Nephron progenitor cell (in vitro differentiated cells): Measurements from ENCODE around the gene PDZD7.

Source experiments
- DNase-seq: peaks from one replicate; pipeline ENCODE4 v3.0.0; 2021
- H3K27ac Mint-ChIP-seq: 2 replicates; pipeline ENCODE4 v1.8.0; 2021; ENCODE audit warnings: mild to moderate bottlenecking, moderate library complexity, mixed read lengths
- H3K27me3 Mint-ChIP-seq: 2 replicates; pipeline ENCODE4 v1.8.0; 2021; ENCODE audit warnings: mild to moderate bottlenecking, low read depth, mixed read lengths; ENCODE audit not compliant: poor library complexity
- H3K36me3 Mint-ChIP-seq: 2 replicates; pipeline ENCODE4 v1.8.0; 2021; ENCODE audit warnings: low read depth, mixed read lengths
- H3K4me1 Mint-ChIP-seq: 2 replicates; pipeline ENCODE4 v1.8.0; 2021; ENCODE audit warnings: mixed read lengths
- H3K4me3 Mint-ChIP-seq: 2 replicates; pipeline ENCODE4 v1.8.0; 2021; ENCODE audit warnings: mild to moderate bottlenecking, moderate library complexity, mixed read lengths
- H3K9me3 Mint-ChIP-seq: 2 replicates; pipeline ENCODE4 v1.8.0; 2021; ENCODE audit warnings: mild to moderate bottlenecking, moderate library complexity, mixed read lengths
- CTCF ChIP-seq: fragments of 200-600 bp; sonication (generic); IDR thresholded peaks from 2 replicates; pipeline ENCODE4 v1.5.0; 2021; ENCODE audit warnings: antibody characterized with exemption

PDZD7 gene

GRCh38 chr10:101027106-101027720, 3.7 kb downstream of the PDZD7 start:
- Mint-ChIP-seq H3K4me3 (peak overlapping the region; percentile 63), H3K27ac (peak overlapping the region; percentile 94), H3K27me3 (peaks cover 31% of the 10 kb centered on the region), H3K9me3 (no peaks in the 10 kb centered on the region), H3K4me1 (peaks cover 64% of the 10 kb centered on the region), H3K36me3 (no peaks in the 10 kb centered on the region)
- TF ChIP-seq CTCF = no peak
- DNase-seq = no peak

- Mint-ChIP-seq H3K4me1 (peaks cover 55% of the 10 kb centered on the region), H3K36me3 (no peaks in the 10 kb centered on the region), H3K9me3 (no peaks in the 10 kb centered on the region), H3K27me3 (peaks cover 48% of the 10 kb centered on the region), H3K4me3 (no peak overlapping the region), H3K27ac (no peak overlapping the region)
- no peak for TF ChIP-seq CTCF
- DNase-seq = no peak
Observed at GRCh38 chr10:101022967-101023705, 7.8 kb downstream of the PDZD7 start.

GRCh38 chr10:101021692-101022251, 9.2 kb downstream of the PDZD7 start:
- Mint-ChIP-seq H3K27ac (no peak overlapping the region), H3K27me3 (peaks cover 61% of the 10 kb centered on the region)

GRCh38 chr10:101021239-101021638, 9.7 kb downstream of the PDZD7 start:
- Mint-ChIP-seq H3K27me3 (peaks cover 67% of the 10 kb centered on the region), H3K36me3 (no peaks in the 10 kb centered on the region), H3K27ac (no peak overlapping the region), H3K9me3 (no peaks in the 10 kb centered on the region), H3K4me3 (no peak overlapping the region), H3K4me1 (peaks cover 51% of the 10 kb centered on the region)
- no peak for DNase-seq
- TF ChIP-seq CTCF = no peak

More at GRCh38 chr10:101021692-101022251, 9.2 kb downstream of the PDZD7 start:
- no peak for DNase-seq
- Mint-ChIP-seq H3K4me1 (peaks cover 51% of the 10 kb centered on the region), H3K4me3 (no peak overlapping the region), H3K36me3 (no peaks in the 10 kb centered on the region), H3K9me3 (no peaks in the 10 kb centered on the region)
- no peak for TF ChIP-seq CTCF

DNA sequence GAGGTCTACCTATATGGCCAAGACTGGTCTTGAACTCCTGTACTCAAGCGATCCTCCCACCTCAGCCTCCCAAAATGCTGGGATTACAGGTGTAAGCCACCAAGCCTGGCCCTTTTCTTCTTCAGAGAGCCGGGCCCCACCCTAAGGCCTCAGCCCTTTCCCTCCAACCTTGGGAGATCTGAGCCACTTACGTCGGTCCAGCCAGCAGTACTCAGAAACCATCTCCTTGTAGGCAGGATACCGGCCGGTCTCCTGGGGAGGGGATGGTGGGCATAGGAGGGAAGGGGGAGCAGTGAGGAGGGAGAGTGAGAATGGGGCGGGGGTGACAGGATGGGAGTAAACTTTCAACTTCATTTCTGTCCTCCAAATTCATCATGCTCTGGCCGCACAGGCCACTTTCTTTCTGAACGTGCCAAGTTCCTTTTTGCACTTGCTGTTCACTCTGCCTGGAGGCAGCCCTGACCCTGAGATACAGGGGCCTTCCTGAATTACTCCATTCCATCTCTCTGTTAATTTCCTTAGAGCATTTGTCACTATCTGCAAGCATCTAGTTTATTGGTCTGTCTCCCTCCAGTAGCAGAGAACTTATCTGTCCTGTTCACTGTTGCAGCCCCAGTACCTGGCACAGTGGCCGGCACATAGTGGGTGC, 10.4 kb downstream of the PDZD7 start:
- Mint-ChIP-seq H3K9me3 (no peaks in the 10 kb centered on the region), H3K27ac (no peak overlapping the region), H3K4me3 (no peak overlapping the region), H3K4me1 (peaks cover 50% of the 10 kb centered on the region), H3K36me3 (no peaks in the 10 kb centered on the region), H3K27me3 (peaks cover 72% of the 10 kb centered on the region)
- DNase-seq = no peak
- no peak for TF ChIP-seq CTCF
